Body of pancreas (tissue), 4 donors: ENCODE measurements around the gene MAD1L1. TPM values are rescaled to one million over a fixed set of nuclear protein-coding genes. Genes with fewer than 3 reads are reported as not detected.

Experiments used
- ATAC-seq: fragments of 150-250 bp; one replicate; pipeline ENCODE4 v1.9.1; 2016
- DNase-seq, 4 donors: peaks; one replicate each; pipeline ENCODE4 v3.0.0-alpha.2; 2019
- H3K27ac ChIP-seq, 4 donors: fragments of 200-600 bp; sonication (generic); 1 replicate in 3 of 4; 2 replicates in 1 of 4; pipeline versions ENCODE4 v1.5.1 to v1.6.1; 2016 to 2019; ENCODE audit warnings: mild to moderate bottlenecking in 1 of 4, mixed read lengths in 1 of 4, moderate library complexity in 1 of 4
- H3K27me3 ChIP-seq, 2 donors: fragments of 200-600 bp; sonication (generic); one replicate each; pipeline ENCODE4 v1.6.0; 2016; ENCODE audit warnings: mild to moderate bottlenecking in 1 of 2
- H3K36me3 ChIP-seq, 2 donors: fragments of 200-600 bp; sonication (generic); replicated peaks in 1 of 2; 2 replicates each; pipeline ENCODE4 v1.5.1; 2016; ENCODE audit warnings: low read depth in 2 of 2; ENCODE audit not compliant: insufficient read depth in 1 of 2
- H3K4me1 ChIP-seq: fragments of 200-600 bp; sonication (generic); one replicate; pipeline ENCODE4 v1.6.0; 2016
- H3K4me3 ChIP-seq, 2 donors: fragments of 200-600 bp; sonication (generic); 1 replicate in 1 of 2; 2 replicates in 1 of 2; pipeline ENCODE4 v1.5.1; 2016 to 2019
- H3K9me3 ChIP-seq, 3 donors: fragments of 200-600 bp; sonication (generic); 1 replicate in 2 of 3; 2 replicates in 1 of 3; pipeline ENCODE4 v1.5.1; 2016
- POLR2A ChIP-seq, 3 donors: fragments of 450-650 bp; IDR thresholded peaks; one replicate each; pipeline ENCODE4 v1.6.1; 2016; ENCODE audit warnings: antibody characterized with exemption in 3 of 3, mild to moderate bottlenecking in 2 of 3
- WGBS, 2 donors: methylation state at CpG; one replicate each; pipeline ENCODE4 v1.1.5; 2017; 5-methylcytosine and 5-hydroxymethylcytosine counted together
- intact Hi-C: fragments of 100-400 bp; cut with DNase I; formaldehyde crosslinking; loops from one replicate; pipeline ENCODE4 v1.15.1; 2023
- total RNA-seq, 2 donors: library from RNA; depleted of rRNA; stranded (reverse); fragments of >200 nt; gene quantifications; one replicate each; pipeline ENCODE4 v1.1.0, GENCODE V29; 2016
- TF ChIP-seq, protein P1 (sequence below), 7 experiments: fragments of 450-650 bp in 4 of 7; fragments of 200-600 bp in 3 of 7; sonication (generic) in 3 of 7; IDR thresholded peaks; one replicate each; pipeline ENCODE4 v1.5.1; 2016 to 2019; ENCODE audit warnings: antibody characterized with exemption in 7 of 7

The MAD1L1 gene
- total RNA-seq, 2 donors from 2014 or later, result 14.0 to 66.9 TPM

- no peak for ATAC-seq
- Histone ChIP-seq H3K9me3 (peaks cover 0 to 7% (median 0%) of the 10 kb centered on the region in 3 donors), H3K4me3 (no peak overlapping the region), H3K4me1 (no peaks in the 10 kb centered on the region), H3K36me3 (no peaks in the 10 kb centered on the region), H3K27me3 (no peaks in the 10 kb centered on the region), H3K27ac (no peak overlapping the region)
- intact Hi-C loops, result no loop called here
- no peak for TF ChIP-seq POLR2A (IDR thresholded peaks at IDR 0.05)
- TF ChIP-seq, protein P1, sequence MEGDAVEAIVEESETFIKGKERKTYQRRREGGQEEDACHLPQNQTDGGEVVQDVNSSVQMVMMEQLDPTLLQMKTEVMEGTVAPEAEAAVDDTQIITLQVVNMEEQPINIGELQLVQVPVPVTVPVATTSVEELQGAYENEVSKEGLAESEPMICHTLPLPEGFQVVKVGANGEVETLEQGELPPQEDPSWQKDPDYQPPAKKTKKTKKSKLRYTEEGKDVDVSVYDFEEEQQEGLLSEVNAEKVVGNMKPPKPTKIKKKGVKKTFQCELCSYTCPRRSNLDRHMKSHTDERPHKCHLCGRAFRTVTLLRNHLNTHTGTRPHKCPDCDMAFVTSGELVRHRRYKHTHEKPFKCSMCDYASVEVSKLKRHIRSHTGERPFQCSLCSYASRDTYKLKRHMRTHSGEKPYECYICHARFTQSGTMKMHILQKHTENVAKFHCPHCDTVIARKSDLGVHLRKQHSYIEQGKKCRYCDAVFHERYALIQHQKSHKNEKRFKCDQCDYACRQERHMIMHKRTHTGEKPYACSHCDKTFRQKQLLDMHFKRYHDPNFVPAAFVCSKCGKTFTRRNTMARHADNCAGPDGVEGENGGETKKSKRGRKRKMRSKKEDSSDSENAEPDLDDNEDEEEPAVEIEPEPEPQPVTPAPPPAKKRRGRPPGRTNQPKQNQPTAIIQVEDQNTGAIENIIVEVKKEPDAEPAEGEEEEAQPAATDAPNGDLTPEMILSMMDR (IDR thresholded peaks at IDR 0.05), result no peak
- DNase-seq, result no peak
- 69 to 73% methylated on average over 8 to 9 of the region's 9 CpGs for WGBS, 2 donors
Measured at GRCh38 chr7:1787241-1787640, 445.5 kb downstream of the MAD1L1 start.

DNA sequence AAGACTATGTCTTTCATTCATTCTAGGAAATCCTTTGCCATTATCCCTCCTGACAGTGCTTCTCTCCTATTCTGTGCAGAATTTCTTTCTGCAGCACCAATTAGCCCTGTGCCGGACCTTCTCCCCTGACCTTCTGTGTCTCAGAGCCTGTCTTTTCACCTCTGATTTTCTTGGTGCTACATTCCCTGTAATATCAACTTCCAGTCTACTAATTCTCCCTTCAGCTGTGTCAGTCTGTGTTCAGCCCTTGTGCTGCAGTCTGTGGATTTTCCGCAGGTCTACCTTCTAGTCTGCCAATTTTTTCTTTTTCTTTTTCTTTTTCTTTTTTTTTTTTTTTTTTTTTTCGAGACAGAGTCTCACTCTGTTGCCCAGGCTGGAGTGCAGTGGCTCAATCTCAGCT lies 446.9 kb downstream of the MAD1L1 start:
- intact Hi-C loops, result no loop called here

GRCh38 chr7:1781369-1781768 lies 451.4 kb downstream of the MAD1L1 start:
- TF ChIP-seq, protein P1 (IDR thresholded peaks at IDR 0.05), result no peak
- TF ChIP-seq POLR2A (IDR thresholded peaks at IDR 0.05), result no peak
- WGBS, 2 donors, result 75 to 87% methylated on average over 12 of the region's 12 CpGs
- no peak for DNase-seq
- intact Hi-C loops, result no loop called here
- Histone ChIP-seq H3K9me3 (peaks cover 0 to 7% (median 0%) of the 10 kb centered on the region in 3 donors), H3K4me3 (no peak overlapping the region), H3K27ac (no peak overlapping the region), H3K27me3 (no peaks in the 10 kb centered on the region), H3K4me1 (no peaks in the 10 kb centered on the region), H3K36me3 (no peaks in the 10 kb centered on the region)
- ATAC-seq, result no peak

More for the DNA sequence above, 446.9 kb downstream of the MAD1L1 start:
- Histone ChIP-seq H3K9me3 (peaks cover 0 to 7% (median 0%) of the 10 kb centered on the region in 3 donors), H3K27me3 (no peaks in the 10 kb centered on the region), H3K4me3 (no peak overlapping the region), H3K27ac (no peak overlapping the region), H3K4me1 (no peaks in the 10 kb centered on the region), H3K36me3 (no peaks in the 10 kb centered on the region)
- 81 to 91% methylated on average over 3 of the region's 3 CpGs for WGBS, 2 donors
- ATAC-seq, result no peak
- no peak for DNase-seq
- TF ChIP-seq, protein P1 (IDR thresholded peaks at IDR 0.05), result no peak
- no peak for TF ChIP-seq POLR2A (IDR thresholded peaks at IDR 0.05)

- H3K27me3 ChIP-seq, result no peaks in the 10 kb centered on the region
- peaks cover 0 to 9% (median 0%) of the 10 kb centered on the region in 3 donors for H3K9me3 ChIP-seq
- H3K4me3 ChIP-seq, result no peak overlapping the region
- DNase-seq (no peak), ATAC-seq (no peak)
- no peaks in the 10 kb centered on the region for H3K36me3 ChIP-seq
- intact Hi-C loops, result no loop called here
- TF ChIP-seq, protein P1 (IDR thresholded peaks at IDR 0.05), result no peak
- TF ChIP-seq POLR2A (IDR thresholded peaks at IDR 0.05), result no peak
- H3K27ac ChIP-seq, result no peak overlapping the region
- 76% methylated on average over 14 of the region's 14 CpGs for WGBS, 2 donors
- H3K4me1 ChIP-seq, result no peaks in the 10 kb centered on the region
Measured at GRCh38 chr7:1779445-1779844, 453.3 kb downstream of the MAD1L1 start.

DNA sequence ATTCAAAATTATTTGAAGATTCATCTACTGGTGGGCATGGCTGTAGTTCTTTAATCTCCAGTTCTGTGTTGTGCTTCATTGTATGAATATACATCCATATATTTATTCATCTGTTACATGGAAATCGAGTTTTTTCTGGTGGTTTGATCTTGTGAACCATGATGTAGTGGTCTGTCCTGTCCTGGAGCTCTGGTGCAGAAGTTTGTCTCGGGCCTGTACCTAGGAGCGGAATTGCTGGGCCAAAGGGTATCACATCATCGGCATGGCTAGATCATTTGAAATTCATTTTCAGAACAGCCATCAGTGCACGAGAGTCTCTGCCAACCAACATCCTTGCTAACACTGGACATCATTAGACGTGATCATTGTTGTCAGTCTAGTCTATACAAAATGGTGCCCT lies 455.6 kb downstream of the MAD1L1 start:
- intact Hi-C loops, result no loop called here
- H3K4me1 ChIP-seq, result no peaks in the 10 kb centered on the region
- peaks cover 0 to 9% (median 0%) of the 10 kb centered on the region in 3 donors for H3K9me3 ChIP-seq
- H3K4me3 ChIP-seq, result no peak overlapping the region
- H3K27ac ChIP-seq, result no peak overlapping the region
- no peaks in the 10 kb centered on the region for H3K36me3 ChIP-seq
- DNase-seq, result no peak
- TF ChIP-seq, protein P1 (IDR thresholded peaks at IDR 0.05), result no peak
- TF ChIP-seq POLR2A (IDR thresholded peaks at IDR 0.05), result no peak
- WGBS, 2 donors, result 69 to 73% methylated on average over 6 of the region's 6 CpGs
- no peak for ATAC-seq
- no peaks in the 10 kb centered on the region for H3K27me3 ChIP-seq
